ENCODE data around the gene CSMD2.

DNA sequence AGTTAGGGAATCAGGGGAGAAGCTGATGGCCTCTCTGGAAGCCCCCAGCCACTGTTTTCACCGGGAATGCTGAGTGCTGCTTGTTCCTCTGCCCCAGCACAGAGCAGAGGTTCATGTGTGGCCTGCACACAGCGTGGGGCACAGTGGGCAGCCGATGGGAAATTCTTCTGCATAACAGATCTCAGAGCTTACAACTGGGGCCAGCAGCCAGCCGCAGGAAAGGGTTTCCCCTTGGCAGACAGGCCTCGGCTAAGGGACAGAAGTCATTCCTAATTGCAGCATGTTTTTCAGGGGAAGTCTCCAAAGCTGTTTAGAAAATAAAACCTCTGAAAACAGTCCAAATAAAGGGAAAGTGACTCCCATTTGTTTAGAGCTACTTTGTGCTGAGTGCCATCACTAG, 278.5 kb downstream of the CSMD2 start:
- TF ChIP-seq, protein P1, sequence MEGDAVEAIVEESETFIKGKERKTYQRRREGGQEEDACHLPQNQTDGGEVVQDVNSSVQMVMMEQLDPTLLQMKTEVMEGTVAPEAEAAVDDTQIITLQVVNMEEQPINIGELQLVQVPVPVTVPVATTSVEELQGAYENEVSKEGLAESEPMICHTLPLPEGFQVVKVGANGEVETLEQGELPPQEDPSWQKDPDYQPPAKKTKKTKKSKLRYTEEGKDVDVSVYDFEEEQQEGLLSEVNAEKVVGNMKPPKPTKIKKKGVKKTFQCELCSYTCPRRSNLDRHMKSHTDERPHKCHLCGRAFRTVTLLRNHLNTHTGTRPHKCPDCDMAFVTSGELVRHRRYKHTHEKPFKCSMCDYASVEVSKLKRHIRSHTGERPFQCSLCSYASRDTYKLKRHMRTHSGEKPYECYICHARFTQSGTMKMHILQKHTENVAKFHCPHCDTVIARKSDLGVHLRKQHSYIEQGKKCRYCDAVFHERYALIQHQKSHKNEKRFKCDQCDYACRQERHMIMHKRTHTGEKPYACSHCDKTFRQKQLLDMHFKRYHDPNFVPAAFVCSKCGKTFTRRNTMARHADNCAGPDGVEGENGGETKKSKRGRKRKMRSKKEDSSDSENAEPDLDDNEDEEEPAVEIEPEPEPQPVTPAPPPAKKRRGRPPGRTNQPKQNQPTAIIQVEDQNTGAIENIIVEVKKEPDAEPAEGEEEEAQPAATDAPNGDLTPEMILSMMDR (conservative IDR thresholded peaks at IDR 0.05; ENCODE audit: low read depth, low read length), result no peak
- TF ChIP-seq, protein P2, sequence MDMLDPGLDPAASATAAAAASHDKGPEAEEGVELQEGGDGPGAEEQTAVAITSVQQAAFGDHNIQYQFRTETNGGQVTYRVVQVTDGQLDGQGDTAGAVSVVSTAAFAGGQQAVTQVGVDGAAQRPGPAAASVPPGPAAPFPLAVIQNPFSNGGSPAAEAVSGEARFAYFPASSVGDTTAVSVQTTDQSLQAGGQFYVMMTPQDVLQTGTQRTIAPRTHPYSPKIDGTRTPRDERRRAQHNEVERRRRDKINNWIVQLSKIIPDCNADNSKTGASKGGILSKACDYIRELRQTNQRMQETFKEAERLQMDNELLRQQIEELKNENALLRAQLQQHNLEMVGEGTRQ (IDR thresholded peaks at IDR 0.05; ENCODE audit: low read depth, low read length), result no peak
- TF ChIP-seq MAZ (IDR thresholded peaks at IDR 0.05; ENCODE audit: borderline replicate concordance, low read depth, low read length), result no peak
- no peak for TF ChIP-seq POLR2A (IDR thresholded peaks at IDR 0.05; ENCODE audit: low read depth, low read length)
- TF ChIP-seq RCOR1 (IDR thresholded peaks at IDR 0.05; ENCODE audit: insufficient replicate concordance, low read length), result no peak
- no peak for TF ChIP-seq RAD21 (IDR thresholded peaks at IDR 0.05; ENCODE audit: low read length)
